Glomerular visceral epithelial cell (primary cell): Measurements from ENCODE around the gene KCTD15.

Experiments
- DNase-seq: peaks from one replicate; pipeline ENCODE4 v3.0.0-alpha.2; 2016; ENCODE audit errors: extremely low spot score

Gene KCTD15

GRCh38 chr19:33796164-33796875, at the start of gene KCTD15:
KCTD15 (plus strand) TSS chr19:33796870; CDS start chr19:33800455, 3,585 bp downstream.
- DNase-seq = no peak

DNA sequence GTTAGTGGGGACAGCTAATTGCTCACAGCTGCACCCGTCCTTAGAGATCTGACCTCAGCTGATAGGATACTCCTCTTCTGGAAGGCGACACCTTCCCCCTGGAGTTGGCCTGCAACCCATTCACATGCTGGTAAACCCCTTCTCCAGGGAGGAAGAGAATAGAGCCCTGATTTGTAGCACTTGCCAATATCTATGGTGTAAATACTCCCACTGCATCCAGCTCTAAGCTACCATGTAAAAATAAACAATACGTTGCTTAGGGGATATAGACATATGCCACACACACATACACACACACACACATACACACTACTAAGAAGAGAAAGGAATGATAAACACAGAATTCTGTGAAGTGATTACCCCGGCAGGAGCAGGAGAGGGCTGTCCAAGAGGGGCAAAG, 49.4 kb upstream of the KCTD15 start:
- DNase-seq = no peak

DNA sequence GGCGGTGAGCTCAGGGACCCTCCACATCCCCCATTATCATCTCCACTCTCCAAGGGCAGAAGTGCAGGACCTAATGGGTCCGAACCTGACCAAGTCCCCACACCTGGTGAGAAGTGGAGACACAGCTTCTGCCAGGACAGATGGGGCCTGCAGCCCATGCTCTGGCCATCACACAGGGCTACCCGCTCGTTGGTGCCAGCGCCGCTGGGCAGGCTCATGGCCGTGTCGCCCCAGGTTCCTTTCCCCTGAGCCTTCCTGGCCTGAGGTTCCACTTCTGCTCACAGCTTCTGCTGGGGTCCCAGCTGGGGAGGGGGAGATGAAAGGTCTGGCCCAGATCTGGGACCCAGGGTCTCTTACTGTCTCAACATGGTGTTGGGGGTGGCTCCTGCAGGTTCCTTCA, 48.4 kb upstream of the KCTD15 start:
- DNase-seq = no peak

DNA sequence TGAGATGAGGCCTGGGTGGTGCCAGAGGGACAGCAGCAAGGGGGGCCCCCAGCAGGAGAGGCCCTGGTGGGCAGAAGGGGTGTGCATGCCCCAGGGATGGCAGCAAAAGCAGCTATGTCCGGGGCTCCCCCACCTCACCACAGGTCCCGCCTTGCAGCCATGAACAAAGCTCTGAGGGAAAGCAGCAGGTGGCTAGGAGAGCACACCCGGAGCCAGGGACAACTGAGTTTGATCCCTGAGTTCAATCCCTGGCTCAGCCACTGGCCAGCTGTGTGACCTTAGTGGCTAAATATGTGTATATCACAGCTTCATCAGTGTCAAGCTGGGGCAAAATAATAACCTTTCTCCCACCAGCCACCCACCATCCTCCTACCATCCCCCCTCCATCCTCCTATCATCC, 47.7 kb upstream of the KCTD15 start:
- no peak for DNase-seq

DNA sequence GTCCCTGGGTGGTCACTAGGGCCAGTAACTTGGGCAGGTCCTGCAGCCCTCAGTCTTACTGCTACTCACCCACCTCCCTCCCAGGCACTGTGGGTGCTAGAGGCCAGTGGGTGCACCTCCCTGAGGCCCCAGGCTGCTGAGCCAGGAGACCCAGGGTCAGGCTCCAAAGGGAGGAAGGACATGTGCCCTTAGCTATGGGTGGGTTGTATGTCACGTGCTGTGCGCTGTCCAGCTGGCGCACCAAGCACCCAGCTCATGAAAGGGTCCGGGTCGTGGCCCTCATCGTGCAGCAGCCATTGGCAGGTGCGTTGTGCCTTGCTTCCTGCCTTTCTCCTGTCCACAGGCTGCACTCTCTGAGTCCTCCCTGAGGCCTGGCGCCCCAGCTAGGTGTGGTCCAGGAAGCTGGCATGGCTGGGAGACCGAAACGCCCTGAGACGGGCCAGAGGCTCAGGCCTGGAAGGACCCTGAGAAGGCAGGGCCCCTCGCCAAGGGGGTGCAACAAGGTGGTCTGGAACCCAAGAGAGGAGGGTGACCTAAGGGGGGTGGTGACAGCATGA, 47.0 kb upstream of the KCTD15 start:
- no peak for DNase-seq

DNA sequence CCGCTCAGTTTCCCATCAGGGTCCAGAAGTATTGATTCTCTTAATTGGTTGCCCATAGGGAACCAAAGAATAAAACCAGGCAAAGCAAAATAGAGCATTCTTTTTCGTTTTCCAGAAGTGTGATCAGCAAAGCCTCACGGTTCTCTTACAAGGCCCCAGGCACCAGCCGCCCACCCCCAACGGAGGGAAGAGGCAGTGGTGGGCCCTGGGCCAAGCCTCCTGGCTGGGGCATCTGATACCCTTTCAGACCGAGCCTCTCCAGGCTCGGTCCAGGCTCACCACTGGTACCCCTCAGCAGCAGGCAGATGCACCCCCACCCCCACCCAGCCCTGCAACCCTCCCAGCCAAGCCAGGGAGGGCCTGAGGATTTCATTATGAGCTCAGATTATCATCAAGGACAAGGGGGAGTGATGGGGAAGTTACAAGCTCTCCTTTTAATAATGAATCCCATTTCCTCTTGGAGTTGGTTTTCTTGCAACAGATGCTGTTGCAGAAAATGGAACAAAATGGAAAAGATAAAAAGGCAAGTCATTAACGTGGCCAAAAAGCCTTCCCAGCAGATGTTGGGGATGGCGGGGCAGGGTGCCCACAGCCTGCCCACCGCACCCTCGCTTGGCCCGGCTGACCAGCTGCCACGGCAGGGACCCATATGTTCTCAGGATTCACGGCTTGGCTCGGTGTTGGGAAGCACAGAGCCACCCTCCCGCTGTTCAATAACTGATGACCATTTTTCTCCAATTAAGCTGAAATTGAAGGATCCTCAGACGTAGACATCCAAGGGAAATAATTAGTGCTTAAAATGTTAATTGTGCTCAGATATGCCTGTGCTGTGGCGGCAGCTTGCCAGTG, 45.9 kb upstream of the KCTD15 start:
- no peak for DNase-seq

DNA sequence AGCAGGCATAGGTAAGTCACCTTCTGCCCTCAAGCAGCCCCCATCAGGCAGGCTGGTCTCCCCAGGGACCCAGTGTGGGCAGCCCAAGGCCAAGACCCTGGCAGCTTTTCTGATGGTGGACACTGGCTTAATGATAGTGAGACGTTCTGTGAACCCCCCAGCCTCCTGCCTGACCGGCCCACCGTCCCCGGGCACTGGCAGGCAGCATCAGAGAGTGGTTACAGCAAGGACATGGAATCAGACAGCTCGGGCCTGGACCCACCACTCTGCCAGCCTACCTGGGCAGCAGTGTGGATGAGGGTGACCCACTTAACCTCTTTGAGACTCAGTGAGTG, 45.3 kb upstream of the KCTD15 start:
- no peak for DNase-seq

- no peak for DNase-seq
Measured at GRCh38 chr19:33752018-33752800, 44.5 kb upstream of the KCTD15 start.

- DNase-seq = no peak
Measured at GRCh38 chr19:33752945-33753344, 43.7 kb upstream of the KCTD15 start.

GRCh38 chr19:33754361-33754760, 42.3 kb upstream of the KCTD15 start:
- DNase-seq = no peak

GRCh38 chr19:33755099-33756035, 41.3 kb upstream of the KCTD15 start:
- no peak for DNase-seq

DNA sequence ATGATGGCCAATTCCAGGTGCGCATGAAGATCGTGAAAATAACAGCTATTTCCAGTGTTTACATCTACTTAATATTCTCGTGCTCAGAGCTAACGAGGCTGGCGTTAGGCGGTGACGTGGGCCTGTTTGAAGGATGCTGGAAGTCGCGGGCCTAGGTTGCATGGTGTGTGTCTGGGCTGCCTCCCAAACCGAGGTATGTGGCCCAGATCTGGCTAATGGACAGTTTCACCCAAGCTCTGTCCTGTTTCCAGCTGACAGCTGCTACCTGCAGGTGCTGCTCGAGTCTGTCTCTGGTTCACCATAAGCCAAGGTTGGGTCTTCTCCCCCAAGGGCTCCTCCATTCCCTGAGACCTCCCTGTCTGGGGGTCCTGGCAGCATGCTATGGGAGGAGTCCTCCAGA, 40.5 kb upstream of the KCTD15 start:
- no peak for DNase-seq

DNA sequence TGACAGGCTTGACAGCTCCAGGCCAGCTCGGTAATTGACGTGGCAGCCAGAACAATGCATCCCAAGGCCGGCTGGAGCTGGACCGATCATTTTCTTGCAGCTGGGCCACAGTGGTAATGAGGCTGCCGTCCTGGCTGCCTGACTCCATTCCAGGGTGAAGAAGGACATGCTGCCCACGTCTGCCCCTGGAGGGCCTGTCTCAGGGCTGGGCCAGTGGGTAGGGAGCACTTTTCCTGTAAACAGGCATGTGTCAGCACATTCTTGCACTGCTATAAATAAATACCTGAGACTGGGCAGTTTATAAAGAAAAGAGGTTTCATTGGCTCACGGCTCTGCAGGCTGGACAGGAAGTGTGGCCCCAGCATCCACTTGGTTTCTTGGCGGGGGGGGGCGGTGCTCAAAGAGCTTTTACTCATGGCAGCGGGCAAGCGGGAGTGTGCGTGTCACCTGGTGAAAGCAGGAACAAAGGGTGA, 38.1 kb upstream of the KCTD15 start:
- DNase-seq = no peak

DNA sequence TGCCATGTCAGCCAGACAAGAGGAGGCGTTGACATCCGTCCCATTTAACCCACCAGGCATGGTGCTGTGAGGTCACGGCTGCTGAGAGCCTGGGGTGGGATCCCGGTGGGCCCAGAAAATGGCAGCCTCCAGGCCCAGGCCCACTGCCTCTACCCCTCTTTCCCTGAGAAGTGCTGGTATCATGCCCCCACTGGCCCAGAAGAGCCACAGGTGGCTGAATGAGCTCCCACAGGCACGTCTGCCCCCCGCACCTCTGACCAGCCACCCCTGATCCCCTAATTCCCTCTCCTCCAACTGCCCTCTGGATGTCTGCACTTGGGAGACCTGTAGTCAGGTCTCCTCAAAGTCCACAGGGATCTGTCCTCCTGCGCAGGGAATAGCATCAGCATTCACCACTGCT, 37.3 kb upstream of the KCTD15 start:
- DNase-seq = no peak

DNA sequence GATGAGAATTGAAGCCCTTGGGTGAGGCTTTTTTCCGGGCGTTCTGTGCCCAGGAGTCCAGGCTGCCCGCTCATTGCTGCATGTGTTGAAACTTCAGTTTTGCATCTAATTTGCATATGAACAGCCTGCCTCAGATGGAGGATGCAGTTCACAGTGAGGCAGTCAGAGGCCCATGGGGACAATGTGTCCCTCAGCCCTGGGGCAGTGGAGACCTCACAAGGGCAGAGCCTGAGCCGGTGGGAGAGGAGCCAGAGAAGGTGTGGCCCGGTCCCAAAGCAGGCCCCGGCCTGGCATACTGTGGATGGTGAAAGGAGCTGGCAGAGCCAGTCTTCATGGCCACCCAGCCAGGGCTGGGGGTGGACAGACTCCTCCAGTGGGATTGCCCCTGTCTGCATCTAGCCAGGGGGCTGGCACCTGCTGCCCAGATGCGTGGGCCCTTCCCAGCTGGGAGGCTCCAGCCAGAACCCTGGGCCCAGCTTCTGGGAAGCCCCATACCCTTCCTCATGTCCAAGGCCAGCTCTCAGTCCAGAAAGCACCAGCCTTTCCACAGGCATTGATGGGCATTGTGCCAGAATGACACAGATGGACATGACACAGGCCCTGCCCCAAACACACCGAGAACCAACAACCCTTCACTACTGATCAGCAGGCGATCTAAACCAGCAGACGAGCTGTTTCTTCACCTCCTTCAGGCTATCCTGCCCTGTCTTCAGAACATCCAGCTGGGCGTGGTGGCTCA, 32.9 kb upstream of the KCTD15 start:
- DNase-seq = no peak

DNA sequence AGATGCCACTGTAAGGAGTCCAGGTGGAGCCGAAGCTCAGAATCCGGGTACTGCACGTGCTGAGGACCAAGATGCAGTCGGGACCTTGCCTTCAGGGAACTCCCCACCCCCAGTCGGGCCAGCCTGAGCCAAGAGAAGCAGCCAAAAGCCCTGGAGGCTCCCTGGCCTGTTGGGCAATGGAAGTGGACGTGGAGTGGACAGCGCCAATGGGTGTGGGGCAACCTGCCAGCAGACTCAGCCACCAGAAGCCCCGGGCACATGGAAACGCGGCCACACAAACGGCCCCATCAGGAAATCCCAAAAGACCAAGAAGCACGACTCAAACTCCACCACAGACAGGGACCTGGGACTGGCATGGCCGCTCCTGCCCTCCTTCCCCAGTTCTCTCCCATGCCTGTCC, 30.0 kb upstream of the KCTD15 start:
- no peak for DNase-seq

DNA sequence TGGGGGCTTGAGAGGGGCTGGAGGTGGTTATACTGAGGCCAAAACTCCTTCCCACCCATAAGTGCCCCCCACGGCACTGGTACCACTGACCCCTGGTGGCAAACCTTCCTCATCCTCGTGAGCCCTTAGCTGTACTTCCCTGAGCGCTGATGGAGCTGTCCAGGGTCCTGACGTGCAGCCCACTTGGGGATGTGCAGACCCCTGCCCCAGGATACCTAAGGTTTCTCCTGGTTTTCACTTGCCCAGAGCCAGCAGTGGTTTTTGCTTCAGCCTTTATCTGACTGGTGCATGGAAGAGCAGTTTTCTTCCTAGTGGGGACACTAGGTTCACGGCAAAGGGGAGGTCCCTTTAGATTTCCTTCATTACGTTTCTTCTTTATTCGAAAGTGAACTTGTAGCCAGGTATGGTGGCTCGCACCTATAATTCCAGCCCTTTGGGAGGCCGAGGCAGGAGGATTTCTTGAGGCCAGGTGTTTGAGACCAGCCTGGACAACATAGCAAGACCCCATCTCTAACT, 28.7 kb upstream of the KCTD15 start:
- no peak for DNase-seq

- DNase-seq = no peak
Measured at GRCh38 chr19:33769208-33769607, 27.5 kb upstream of the KCTD15 start.

DNA sequence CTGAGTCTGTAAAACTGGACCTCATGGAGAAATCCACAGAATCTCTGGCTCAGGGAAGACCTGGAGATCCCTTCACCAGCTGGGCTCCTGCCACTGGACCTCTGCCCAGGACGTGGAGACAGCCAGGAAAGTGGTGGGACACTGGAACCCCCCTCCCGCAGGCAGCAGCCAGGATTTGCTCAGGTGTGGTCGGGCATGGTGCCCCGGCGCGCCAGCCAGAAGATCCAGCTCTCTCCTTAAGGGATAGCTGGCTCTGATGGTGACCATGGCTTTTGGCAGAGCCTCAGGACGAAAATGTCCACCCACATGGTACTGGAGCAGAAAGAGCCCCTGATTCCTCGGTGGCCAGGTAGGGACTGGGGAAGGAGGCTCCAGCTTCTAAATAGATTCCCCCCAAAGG, 26.6 kb upstream of the KCTD15 start:
- DNase-seq = no peak
